Measurements from ENCODE around the gene FOLR1. TPM values are rescaled to one million over a fixed set of nuclear protein-coding genes. Genes with fewer than 3 reads are reported as not detected.

The FOLR1 gene
- total and polyA plus RNA-seq, 10 of the 15 experiments (the other 5 are each of a cell fraction or from before 2014, with no cell fraction given): not detected

- WGBS (ENCODE audit: insufficient coverage, insufficient replicate concordance, low lambda C conversion rate, missing lambda C conversion rate): 33% methylated on average over 17 of the region's 25 CpGs
- CTCF ChIA-PET: interaction anchor here (0.8 to 1.2 kb wide), 3 partner anchors 13 to 192 kb away, joined by 3 to 4 read pairs (median 3); no protein-coding TSS in a partner anchor
- ATAC-seq (peak; percentile 72), DNase-seq (ENCODE audit: low read depth, low spot score) (no peak), FAIRE-seq (no peak)
- H3K36me3 ChIP-seq (ENCODE audit: control insufficient read depth in 2 of 2, insufficient read depth in 2 of 2, low read length in 1 of 2): peaks cover 0 to 6% of the 10 kb centered on the region in 2 experiments; a peak in 3 of 4 replicates
- in situ Hi-C loops (cut with MboI): no loop called here
- TF ChIP-seq POLR2AphosphoS5 (IDR thresholded peaks at IDR 0.05; ENCODE audit: low read length): peak; percentile 37; the same call in 1 of the 2 replicates
- TF ChIP-seq RFX5 (IDR thresholded peaks at IDR 0.05; ENCODE audit: low read depth, low read length): no peak
- peak; percentile 66; the same call in 1 of the 2 replicates for TF ChIP-seq POLR2A (IDR thresholded peaks at IDR 0.05; ENCODE audit: low read depth, low read length)
- 0 out of 2 replicates have a peak, but pooled peaks have one; percentile 28 for TF ChIP-seq EZH2 (IDR thresholded peaks at IDR 0.05; ENCODE audit: borderline replicate concordance, control insufficient read depth, low read depth, low read length)
- TF ChIP-seq PAX8 (IDR thresholded peaks at IDR 0.05): no peak
- TF ChIP-seq TBL1XR1 (IDR thresholded peaks at IDR 0.05; ENCODE audit: low read depth, low read length): no peak
- TF ChIP-seq TAF1 (IDR thresholded peaks at IDR 0.05; ENCODE audit: borderline replicate concordance, low read depth, low read length): no peak
- no peak for TF ChIP-seq KAT2A (conservative IDR thresholded peaks at IDR 0.05; ENCODE audit: control insufficient read depth, low read depth, low read length)
- TF ChIP-seq, protein P1, sequence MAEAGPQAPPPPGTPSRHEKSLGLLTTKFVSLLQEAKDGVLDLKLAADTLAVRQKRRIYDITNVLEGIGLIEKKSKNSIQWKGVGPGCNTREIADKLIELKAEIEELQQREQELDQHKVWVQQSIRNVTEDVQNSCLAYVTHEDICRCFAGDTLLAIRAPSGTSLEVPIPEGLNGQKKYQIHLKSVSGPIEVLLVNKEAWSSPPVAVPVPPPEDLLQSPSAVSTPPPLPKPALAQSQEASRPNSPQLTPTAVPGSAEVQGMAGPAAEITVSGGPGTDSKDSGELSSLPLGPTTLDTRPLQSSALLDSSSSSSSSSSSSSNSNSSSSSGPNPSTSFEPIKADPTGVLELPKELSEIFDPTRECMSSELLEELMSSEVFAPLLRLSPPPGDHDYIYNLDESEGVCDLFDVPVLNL (IDR thresholded peaks at IDR 0.05; ENCODE audit: low read depth, low read length): no peak
- TF ChIP-seq MEF2B (IDR thresholded peaks at IDR 0.05; ENCODE audit: partially characterized antibody, poor library complexity, severe bottlenecking): peak; percentile 38
- TF ChIP-seq CHD4 (IDR thresholded peaks at IDR 0.05): no peak
- 0 out of 2 replicates have a peak, but pooled peaks have one; percentile 40 for TF ChIP-seq BACH1 (IDR thresholded peaks at IDR 0.05; ENCODE audit: borderline replicate concordance)
- 0 out of 2 replicates have a peak, but pooled peaks have one; percentile 18 for TF ChIP-seq PAX5 (IDR thresholded peaks at IDR 0.05; ENCODE audit: borderline replicate concordance, low read depth, low read length)
- TF ChIP-seq BCL3 (IDR thresholded peaks at IDR 0.05; ENCODE audit: borderline replicate concordance, insufficient read depth, low read depth, low read length, poor library complexity, severe bottlenecking): peak; percentile 63
- no peak for TF ChIP-seq IKZF2 (IDR thresholded peaks at IDR 0.05)
- no peak for TF ChIP-seq BMI1 (IDR thresholded peaks at IDR 0.05; ENCODE audit: borderline replicate concordance)
- no peaks in the 10 kb centered on the region; the same call in 1 of the 2 replicates for H4K20me1 ChIP-seq (ENCODE audit: control insufficient read depth, insufficient read depth)
- intact Hi-C loops (cut with micrococcal nuclease; ENCODE audit: unreplicated experiment): loop anchor here (2.0 to 5.0 kb wide), 2 partner anchors 173 to 191 kb away; no protein-coding TSS in a partner anchor
- H3K4me2 ChIP-seq (ENCODE audit: control insufficient read depth, insufficient read depth): peak overlapping the region; percentile 64
- H3K9me3 ChIP-seq (replicated peaks; ENCODE audit: control insufficient read depth, insufficient read depth, low read length): no peaks in the 10 kb centered on the region; the same call in 2 of the 3 replicates
- no peaks in the 10 kb centered on the region for H3K79me2 ChIP-seq (ENCODE audit: control insufficient read depth, insufficient read depth, low read length)
- RAD21 ChIA-PET (ENCODE audit: unreplicated experiment): interaction anchor here (1.0 kb wide), 2 partner anchors 16 to 192 kb away, joined by 3 to 4 read pairs; no protein-coding TSS in a partner anchor
- no peak overlapping the region for H2AFZ ChIP-seq (ENCODE audit: control insufficient read depth, low read depth, low read length)
- POLR2A ChIA-PET: interaction anchor here (0.5 to 0.6 kb wide), 2 partner anchors 13 to 218 kb away, joined by 3 to 5 read pairs; no protein-coding TSS in a partner anchor
- H3K27me3 ChIP-seq (replicated peaks in 1 of 2; ENCODE audit: control insufficient read depth in 2 of 2, insufficient read depth in 2 of 2, low read length in 1 of 2): peaks cover 5 to 11% of the 10 kb centered on the region in 2 experiments; a peak in 3 of 4 replicates
- H3K4me1 ChIP-seq (ENCODE audit: control insufficient read depth, insufficient read depth, low read length): peaks cover 4% of the 10 kb centered on the region
- no TSS peak for BruUV-seq (replicated peaks)
- H3K27ac ChIP-seq (ENCODE audit: control insufficient read depth, insufficient read depth): no peak overlapping the region
- SMC1A ChIA-PET (ENCODE audit: uncharacterized antibody, unreplicated experiment): no interaction called here
- no peak overlapping the region; the same call in 1 of the 2 replicates for H3K4me3 ChIP-seq
- no peak overlapping the region for H3K9ac ChIP-seq (ENCODE audit: control insufficient read depth, insufficient read depth, low read length)
Measured at GRCh38 chr11:72239313-72239848, 47.4 kb downstream of the FOLR1 start.
